H9 (cell line): ENCODE measurements around the gene WDR31. TPM values are rescaled to one million over a fixed set of nuclear protein-coding genes. Genes with fewer than 3 reads are reported as not detected.

Source experiments
- DNase-seq: peaks from one replicate; pipeline ENCODE4 v3.0.0-alpha.2; 2017
- H2AFZ ChIP-seq: one replicate; pipeline ENCODE4 v1.6.1; 2013; ENCODE audit warnings: mild to moderate bottlenecking, low read length, control low read depth, moderate library complexity
- H2AK5ac ChIP-seq: 2 replicates; pipeline ENCODE4 v1.6.1; 2013; ENCODE audit warnings: low read length, control low read depth, mixed read lengths; ENCODE audit not compliant: insufficient read length
- H2BK120ac ChIP-seq: one replicate; pipeline ENCODE4 v1.6.1; 2013; ENCODE audit warnings: low read depth, mild to moderate bottlenecking, low read length, control low read depth, inconsistent platforms; ENCODE audit not compliant: poor library complexity, severe bottlenecking
- H2BK12ac ChIP-seq: 2 replicates; pipeline ENCODE4 v1.6.1; 2013; ENCODE audit warnings: low read length, control low read depth, mixed read lengths, low read depth; ENCODE audit not compliant: insufficient read length
- H2BK15ac ChIP-seq: 2 replicates; pipeline ENCODE4 v1.6.1; 2013; ENCODE audit warnings: low read depth, low read length, control low read depth
- H2BK20ac ChIP-seq: one replicate; pipeline ENCODE4 v1.6.1; 2013; ENCODE audit warnings: low read depth, mild to moderate bottlenecking, low read length, control low read depth, inconsistent platforms; ENCODE audit not compliant: poor library complexity, severe bottlenecking
- H2BK5ac ChIP-seq: 2 replicates; pipeline ENCODE4 v1.6.1; 2013; ENCODE audit warnings: low read length, control low read depth, mixed read lengths; ENCODE audit not compliant: insufficient read length
- H3K14ac ChIP-seq: 2 replicates; pipeline ENCODE4 v1.6.1; 2013; ENCODE audit warnings: low read length, control low read depth; ENCODE audit not compliant: insufficient read depth
- H3K18ac ChIP-seq: 2 replicates; pipeline ENCODE4 v1.6.1; 2013; ENCODE audit warnings: low read depth, mild to moderate bottlenecking, mixed read lengths, low read length, control low read depth; ENCODE audit not compliant: insufficient read length
- H3K23ac ChIP-seq: 2 replicates; pipeline ENCODE4 v1.6.1; 2013; ENCODE audit warnings: low read length, control low read depth, mixed read lengths, low read depth; ENCODE audit not compliant: insufficient read length
- H3K23me2 ChIP-seq: 2 replicates; pipeline ENCODE4 v1.6.1; 2013; ENCODE audit warnings: low read depth, mild to moderate bottlenecking, mixed read lengths, low read length, control low read depth; ENCODE audit not compliant: insufficient read length, poor library complexity, severe bottlenecking
- H3K27ac ChIP-seq: 2 replicates; pipeline ENCODE4 v1.5.1; 2013; ENCODE audit warnings: low read length, control low read depth, mixed read lengths, low read depth; ENCODE audit not compliant: insufficient read length
- H3K27me3 ChIP-seq: 2 replicates; pipeline ENCODE4 v1.6.1; 2013; ENCODE audit warnings: low read length, control low read depth, inconsistent platforms; ENCODE audit not compliant: insufficient read depth
- H3K4ac ChIP-seq: 2 replicates; pipeline ENCODE4 v1.6.1; 2013; ENCODE audit warnings: low read depth, mild to moderate bottlenecking, control low read depth, inconsistent platforms, low read length, moderate library complexity
- H3K4me1 ChIP-seq: 2 replicates; pipeline ENCODE4 v1.6.1; 2013; ENCODE audit warnings: low read length, control low read depth, inconsistent platforms; ENCODE audit not compliant: insufficient read depth
- H3K4me2 ChIP-seq: 2 replicates; pipeline ENCODE4 v1.6.1; 2013; ENCODE audit warnings: low read length, control low read depth, mixed read lengths; ENCODE audit not compliant: insufficient read length, insufficient read depth
- H3K56ac ChIP-seq: 2 replicates; pipeline ENCODE4 v1.6.1; 2013; ENCODE audit warnings: low read depth, mild to moderate bottlenecking, mixed read lengths, low read length, control low read depth; ENCODE audit not compliant: insufficient read length
- H3K79me1 ChIP-seq: 2 replicates; pipeline ENCODE4 v1.6.1; 2013; ENCODE audit warnings: low read depth, mild to moderate bottlenecking, moderate library complexity, low read length, control low read depth, inconsistent platforms; ENCODE audit not compliant: insufficient read depth, poor library complexity, severe bottlenecking
- H3K79me2 ChIP-seq: 2 replicates; pipeline ENCODE4 v1.6.1; 2013; ENCODE audit warnings: low read length, control low read depth, inconsistent platforms; ENCODE audit not compliant: insufficient read depth
- H3K9ac ChIP-seq: 2 replicates; pipeline ENCODE4 v1.6.1; 2013; ENCODE audit warnings: low read length, control low read depth, mixed read lengths; ENCODE audit not compliant: insufficient read length; ENCODE audit errors: extremely low read depth
- H3K9me3 ChIP-seq: one replicate; pipeline ENCODE4 v1.6.1; 2013; ENCODE audit warnings: low read depth, low read length, inconsistent platforms; ENCODE audit not compliant: control insufficient read depth
- H3T11ph ChIP-seq: one replicate; pipeline ENCODE4 v1.6.1; 2013; ENCODE audit warnings: mild to moderate bottlenecking, low read length, control low read depth, inconsistent platforms
- H4K20me1 ChIP-seq: one replicate; pipeline ENCODE4 v1.6.1; 2013; ENCODE audit not compliant: control insufficient read depth, insufficient read length, insufficient read depth
- H4K5ac ChIP-seq: 2 replicates; pipeline ENCODE4 v1.6.1; 2013; ENCODE audit warnings: low read depth, mild to moderate bottlenecking, mixed read lengths, low read length, control low read depth; ENCODE audit not compliant: insufficient read length
- H4K8ac ChIP-seq: replicated peaks from 2 replicates; pipeline ENCODE4 v1.6.1; 2013; ENCODE audit warnings: low read length, control low read depth, mixed read lengths, low read depth; ENCODE audit not compliant: insufficient read length
- H4K91ac ChIP-seq: 2 replicates; pipeline ENCODE4 v1.6.1; 2013; ENCODE audit warnings: low read depth, mild to moderate bottlenecking, moderate library complexity, mixed read lengths, low read length, control low read depth; ENCODE audit not compliant: insufficient read length
- H3K27ac Mint-ChIP-seq, 3 experiments: 2 replicates in 2 of 3; 3 replicates in 1 of 3; pipeline ENCODE4 v1.8.0; 2020 to 2021; ENCODE audit warnings: mixed read lengths in 3 of 3, mild to moderate bottlenecking in 1 of 3, moderate library complexity in 1 of 3
- H3K27me3 Mint-ChIP-seq: 2 replicates; pipeline ENCODE4 v1.8.0; 2021; ENCODE audit warnings: low read depth, mild to moderate bottlenecking, moderate library complexity, mixed read lengths
- H3K36me3 Mint-ChIP-seq, 3 experiments: 2 replicates in 2 of 3; 3 replicates in 1 of 3; pipeline ENCODE4 v1.8.0; 2020 to 2021; ENCODE audit warnings: low read depth in 3 of 3, mixed read lengths in 3 of 3; ENCODE audit not compliant: insufficient read depth in 1 of 3
- H3K4me1 Mint-ChIP-seq, 2 experiments: 2 replicates each; pipeline ENCODE4 v1.8.0; 2020; ENCODE audit warnings: mixed read lengths in 2 of 2
- H3K4me3 Mint-ChIP-seq, 2 experiments: 2 replicates in 1 of 2; 3 replicates in 1 of 2; pipeline ENCODE4 v1.8.0; 2020 to 2021; ENCODE audit warnings: mild to moderate bottlenecking in 2 of 2, mixed read lengths in 2 of 2, moderate library complexity in 1 of 2
- H3K9me3 Mint-ChIP-seq, 2 experiments: 2 replicates in 1 of 2; 3 replicates in 1 of 2; pipeline ENCODE4 v1.8.0; 2020; ENCODE audit warnings: mild to moderate bottlenecking in 2 of 2, mixed read lengths in 2 of 2, moderate library complexity in 1 of 2
- CTCF ChIP-seq: fragments of 200-600 bp; sonication (generic); conservative IDR thresholded peaks from 3 replicates; pipeline ENCODE4 v1.8.0; 2021; ENCODE audit warnings: antibody characterized with exemption, mild to moderate bottlenecking
- WGBS: extraction: QIAGEN DNeasy Blood & Tissue Kit; methylation state at CpG from one replicate; pipeline ENCODE4 v1.1.7; 2013; ENCODE audit warnings: missing lambda C conversion rate, low lambda C conversion rate, mixed read lengths; ENCODE audit not compliant: insufficient read length; ENCODE audit errors: extremely low coverage; 5-methylcytosine and 5-hydroxymethylcytosine counted together
- total RNA-seq: library from RNA; stranded (reverse); gene quantifications from 2 replicates; pipeline ENCODE4 v1.2.1, GENCODE V29; 2021

Gene WDR31
- total RNA-seq, 1 experiment from 2014 or later, result 0.72 TPM

DNA sequence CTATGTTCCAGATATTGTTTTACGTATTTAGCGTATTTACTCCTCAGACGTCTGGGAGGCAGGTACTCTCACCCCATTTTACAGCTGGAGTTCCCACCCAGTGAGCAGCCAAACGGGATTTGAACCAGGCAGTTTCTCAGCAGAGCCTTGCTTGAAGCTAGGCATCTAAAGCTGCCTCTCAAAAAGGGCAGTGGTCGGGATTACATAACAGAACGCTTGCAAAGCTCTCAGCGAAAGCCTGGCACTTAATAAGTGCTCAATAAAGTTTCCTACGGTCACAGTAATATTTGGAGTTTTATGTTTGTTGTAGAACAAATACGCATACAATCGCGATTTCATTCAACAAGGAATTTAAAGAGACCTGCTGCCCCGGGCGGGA is 9.0 kb upstream of the WDR31 start:
- no peak overlapping the region for H2BK5ac ChIP-seq
- H3T11ph ChIP-seq, result no peak overlapping the region
- Mint-ChIP-seq H3K36me3 (no peaks in the 10 kb centered on the region; a peak in 1 of 7 replicates), H3K9me3 (no peaks in the 10 kb centered on the region), H3K4me1 (peaks cover 20 to 21% of the 10 kb centered on the region in 2 experiments), H3K4me3 (peak overlapping the region; percentile 76 to 84), H3K27me3 (peaks cover 47% of the 10 kb centered on the region), H3K27ac (no peak overlapping the region)
- no peak overlapping the region for H4K91ac ChIP-seq
- no peak for DNase-seq
- H2BK15ac ChIP-seq, result no peak overlapping the region
- H3K4me1 ChIP-seq, result peaks cover 2% of the 10 kb centered on the region; the same call in 1 of the 2 replicates
- H4K5ac ChIP-seq, result no peak overlapping the region
- H3K27ac ChIP-seq, result no peak overlapping the region
- H3K23ac ChIP-seq, result no peak overlapping the region
- no peak overlapping the region for H2BK120ac ChIP-seq
- H2BK12ac ChIP-seq, result no peak overlapping the region
- H2BK20ac ChIP-seq, result no peak overlapping the region
- no peak overlapping the region for H3K56ac ChIP-seq
- H3K9ac ChIP-seq, result no peak overlapping the region
- no peak overlapping the region for H4K8ac ChIP-seq
- H3K9me3 ChIP-seq, result no peaks in the 10 kb centered on the region
- H3K79me2 ChIP-seq, result no peaks in the 10 kb centered on the region
- H3K27me3 ChIP-seq, result no peaks in the 10 kb centered on the region
- peak overlapping the region; percentile 73 for H2AFZ ChIP-seq
- H3K23me2 ChIP-seq, result peaks cover 9% of the 10 kb centered on the region
- TF ChIP-seq CTCF, result no peak
- no peak overlapping the region for H2AK5ac ChIP-seq
- H3K18ac ChIP-seq, result no peak overlapping the region
- WGBS, result no CpG with 5 or more reads among the region's 13 CpGs
- peak overlapping the region; percentile 73 for H3K4me2 ChIP-seq
- H4K20me1 ChIP-seq, result no peaks in the 10 kb centered on the region
- no peak overlapping the region for H3K14ac ChIP-seq
- H3K79me1 ChIP-seq, result no peaks in the 10 kb centered on the region
- no peak overlapping the region for H3K4ac ChIP-seq
